Measurements from ENCODE around the gene POLR2M. TPM values are rescaled to one million over a fixed set of nuclear protein-coding genes. Genes with fewer than 3 reads are reported as not detected.

Gene POLR2M
- total and polyA plus RNA-seq, 9 donors = 47.1 to 510 (median 113) TPM

- H3K27ac ChIP-seq = no peak overlapping the region
- intact Hi-C loops (cut with DNase I) = loop anchor here in 3 of 4 donors (5.0 to 10.0 kb wide), 4 partner anchors 77 to 407 kb away; partner anchors contain the start of gene ALDH1A2 (in 2 of the 3)
- H3K36me3 ChIP-seq = no peaks in the 10 kb centered on the region
- H3K27me3 ChIP-seq = no peaks in the 10 kb centered on the region
- peaks cover 2% of the 10 kb centered on the region for H3K4me1 ChIP-seq (ENCODE audit: insufficient read depth)
- TF ChIP-seq, protein P1, sequence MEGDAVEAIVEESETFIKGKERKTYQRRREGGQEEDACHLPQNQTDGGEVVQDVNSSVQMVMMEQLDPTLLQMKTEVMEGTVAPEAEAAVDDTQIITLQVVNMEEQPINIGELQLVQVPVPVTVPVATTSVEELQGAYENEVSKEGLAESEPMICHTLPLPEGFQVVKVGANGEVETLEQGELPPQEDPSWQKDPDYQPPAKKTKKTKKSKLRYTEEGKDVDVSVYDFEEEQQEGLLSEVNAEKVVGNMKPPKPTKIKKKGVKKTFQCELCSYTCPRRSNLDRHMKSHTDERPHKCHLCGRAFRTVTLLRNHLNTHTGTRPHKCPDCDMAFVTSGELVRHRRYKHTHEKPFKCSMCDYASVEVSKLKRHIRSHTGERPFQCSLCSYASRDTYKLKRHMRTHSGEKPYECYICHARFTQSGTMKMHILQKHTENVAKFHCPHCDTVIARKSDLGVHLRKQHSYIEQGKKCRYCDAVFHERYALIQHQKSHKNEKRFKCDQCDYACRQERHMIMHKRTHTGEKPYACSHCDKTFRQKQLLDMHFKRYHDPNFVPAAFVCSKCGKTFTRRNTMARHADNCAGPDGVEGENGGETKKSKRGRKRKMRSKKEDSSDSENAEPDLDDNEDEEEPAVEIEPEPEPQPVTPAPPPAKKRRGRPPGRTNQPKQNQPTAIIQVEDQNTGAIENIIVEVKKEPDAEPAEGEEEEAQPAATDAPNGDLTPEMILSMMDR (IDR thresholded peaks at IDR 0.05) = no peak
- TF ChIP-seq EP300 (IDR thresholded peaks at IDR 0.05) = no peak
- TF ChIP-seq POLR2A (IDR thresholded peaks at IDR 0.05) = no peak
- no peaks in the 10 kb centered on the region for H3K9me3 ChIP-seq
- WGBS, 3 donors = 88 to 93% (median 90%) methylated on average over 4 of the region's 4 CpGs
- H3K4me3 ChIP-seq = no peak overlapping the region
- DNase-seq = no peak
Measured at GRCh38 chr15:57668016-57668415, 38.5 kb upstream of the POLR2M start.

DNA sequence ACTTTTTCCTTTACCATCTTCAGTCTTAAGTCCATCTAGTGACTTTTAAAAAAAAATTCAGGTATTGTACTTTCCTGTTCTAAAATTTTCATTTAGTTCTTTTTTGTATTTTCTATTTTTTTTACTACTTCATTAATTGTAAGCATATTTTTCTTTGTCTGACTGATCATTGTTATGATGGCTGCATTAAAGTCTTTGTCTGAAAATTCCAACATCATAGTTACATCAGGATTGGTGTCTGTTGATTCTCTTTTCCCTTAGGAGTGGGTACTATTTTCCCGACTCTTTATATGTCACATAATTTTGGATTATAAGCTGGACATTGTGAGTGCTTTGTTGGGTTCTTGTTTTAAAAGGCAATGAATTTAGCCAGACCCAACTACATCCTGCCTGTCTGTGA is 34.9 kb upstream of the POLR2M start:
- H3K27me3 ChIP-seq = no peaks in the 10 kb centered on the region
- no peak overlapping the region for H3K27ac ChIP-seq
- no peaks in the 10 kb centered on the region for H3K9me3 ChIP-seq
- TF ChIP-seq POLR2A (IDR thresholded peaks at IDR 0.05) = no peak
- TF ChIP-seq EP300 (IDR thresholded peaks at IDR 0.05) = no peak
- TF ChIP-seq, protein P1 (IDR thresholded peaks at IDR 0.05) = no peak
- no peaks in the 10 kb centered on the region for H3K36me3 ChIP-seq
- H3K4me3 ChIP-seq = no peak overlapping the region
- peaks cover 2% of the 10 kb centered on the region for H3K4me1 ChIP-seq (ENCODE audit: insufficient read depth)
- intact Hi-C loops (cut with DNase I) = loop anchor here in 2 of 4 donors (5.0 to 10.0 kb wide), 2 partner anchors 63 to 71 kb away; no protein-coding TSS in a partner anchor
- 0% methylated on average over 1 of the region's 1 CpG for WGBS, 3 donors
- no peak for DNase-seq

GRCh38 chr15:57675481-57676181 is 30.9 kb upstream of the POLR2M start:
- no peak overlapping the region for H3K4me3 ChIP-seq
- WGBS, 3 donors = 82 to 92% (median 84%) methylated on average over 9 of the region's 9 CpGs
- no peak overlapping the region for H3K27ac ChIP-seq
- no peak for DNase-seq
- TF ChIP-seq, protein P1 (IDR thresholded peaks at IDR 0.05) = no peak
- no peak for TF ChIP-seq POLR2A (IDR thresholded peaks at IDR 0.05)
- TF ChIP-seq EP300 (IDR thresholded peaks at IDR 0.05) = no peak
- H3K9me3 ChIP-seq = no peaks in the 10 kb centered on the region
- no peaks in the 10 kb centered on the region for H3K4me1 ChIP-seq (ENCODE audit: insufficient read depth)
- H3K36me3 ChIP-seq = no peaks in the 10 kb centered on the region
- intact Hi-C loops (cut with DNase I) = loop anchor here in 1 of 4 donors (10.0 kb wide), 1 partner anchor 59 kb away; no protein-coding TSS in a partner anchor
- H3K27me3 ChIP-seq = no peaks in the 10 kb centered on the region

- WGBS, 3 donors = 76 to 94% (median 94%) methylated on average over 5 of the region's 5 CpGs
- H3K4me1 ChIP-seq (ENCODE audit: insufficient read depth) = no peaks in the 10 kb centered on the region
- no peak overlapping the region for H3K4me3 ChIP-seq
- intact Hi-C loops (cut with DNase I) = loop anchor here in 1 of 4 donors (10.0 kb wide), 1 partner anchor 58 kb away; no protein-coding TSS in a partner anchor
- no peaks in the 10 kb centered on the region for H3K27me3 ChIP-seq
- DNase-seq = no peak
- no peak for TF ChIP-seq EP300 (IDR thresholded peaks at IDR 0.05)
- TF ChIP-seq, protein P1 (IDR thresholded peaks at IDR 0.05) = no peak
- TF ChIP-seq POLR2A (IDR thresholded peaks at IDR 0.05) = no peak
- no peaks in the 10 kb centered on the region for H3K9me3 ChIP-seq
- no peaks in the 10 kb centered on the region for H3K36me3 ChIP-seq
- H3K27ac ChIP-seq = no peak overlapping the region
Measured at GRCh38 chr15:57676585-57676984, 29.9 kb upstream of the POLR2M start.
